ENCODE measurements around the gene EIF3B. TPM values are rescaled to one million over a fixed set of nuclear protein-coding genes. Genes with fewer than 3 reads are reported as not detected.
"Not testable (repeated sequence)": the region's sequence is repeated elsewhere in the genome, so short reads cannot be mapped to it uniquely, and the experiment has no call there.

The EIF3B gene
- polyA plus RNA-seq, 1 experiment = 92.7 TPM

DNA sequence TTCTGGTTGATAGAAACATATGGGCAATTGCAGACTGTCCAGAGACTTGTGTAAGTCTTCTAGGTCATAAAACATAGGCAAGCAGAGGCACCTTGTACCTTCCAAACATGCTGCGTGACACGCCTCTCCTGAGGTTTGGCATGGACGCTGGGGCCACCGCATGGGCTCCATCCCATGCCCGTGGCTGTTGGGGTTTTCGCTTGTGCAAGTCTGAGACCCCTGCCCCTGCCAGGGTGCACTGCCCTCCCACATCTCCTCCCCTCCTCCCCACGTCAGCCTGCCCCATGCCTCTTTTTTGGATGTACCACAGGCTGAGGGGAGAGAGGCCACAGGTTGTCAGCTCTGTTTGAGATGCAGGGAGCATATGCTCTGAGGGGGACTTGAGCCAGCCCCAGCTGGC, 19.0 kb downstream of the EIF3B start:
- POLR2A ChIA-PET = no interaction called here
- Histone ChIP-seq H3K36me3 (ENCODE audit: control insufficient read depth, insufficient read depth, low read length) (peaks cover 50% of the 10 kb centered on the region), H3K27me3 (ENCODE audit: control insufficient read depth, insufficient read depth, low read length) (no peaks in the 10 kb centered on the region), H3K4me3 (ENCODE audit: low read depth, low read length) (no peak overlapping the region)
- TF ChIP-seq, protein P1, sequence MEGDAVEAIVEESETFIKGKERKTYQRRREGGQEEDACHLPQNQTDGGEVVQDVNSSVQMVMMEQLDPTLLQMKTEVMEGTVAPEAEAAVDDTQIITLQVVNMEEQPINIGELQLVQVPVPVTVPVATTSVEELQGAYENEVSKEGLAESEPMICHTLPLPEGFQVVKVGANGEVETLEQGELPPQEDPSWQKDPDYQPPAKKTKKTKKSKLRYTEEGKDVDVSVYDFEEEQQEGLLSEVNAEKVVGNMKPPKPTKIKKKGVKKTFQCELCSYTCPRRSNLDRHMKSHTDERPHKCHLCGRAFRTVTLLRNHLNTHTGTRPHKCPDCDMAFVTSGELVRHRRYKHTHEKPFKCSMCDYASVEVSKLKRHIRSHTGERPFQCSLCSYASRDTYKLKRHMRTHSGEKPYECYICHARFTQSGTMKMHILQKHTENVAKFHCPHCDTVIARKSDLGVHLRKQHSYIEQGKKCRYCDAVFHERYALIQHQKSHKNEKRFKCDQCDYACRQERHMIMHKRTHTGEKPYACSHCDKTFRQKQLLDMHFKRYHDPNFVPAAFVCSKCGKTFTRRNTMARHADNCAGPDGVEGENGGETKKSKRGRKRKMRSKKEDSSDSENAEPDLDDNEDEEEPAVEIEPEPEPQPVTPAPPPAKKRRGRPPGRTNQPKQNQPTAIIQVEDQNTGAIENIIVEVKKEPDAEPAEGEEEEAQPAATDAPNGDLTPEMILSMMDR (IDR thresholded peaks at IDR 0.05; ENCODE audit: insufficient read depth, low read depth, low read length) = no peak
- no peak for DNase-seq (ENCODE audit: low read depth)
- CTCF ChIA-PET = interaction anchor here (1.2 kb wide), 1 partner anchor 26 kb away, joined by 3 read pairs; no protein-coding TSS in a partner anchor

DNA sequence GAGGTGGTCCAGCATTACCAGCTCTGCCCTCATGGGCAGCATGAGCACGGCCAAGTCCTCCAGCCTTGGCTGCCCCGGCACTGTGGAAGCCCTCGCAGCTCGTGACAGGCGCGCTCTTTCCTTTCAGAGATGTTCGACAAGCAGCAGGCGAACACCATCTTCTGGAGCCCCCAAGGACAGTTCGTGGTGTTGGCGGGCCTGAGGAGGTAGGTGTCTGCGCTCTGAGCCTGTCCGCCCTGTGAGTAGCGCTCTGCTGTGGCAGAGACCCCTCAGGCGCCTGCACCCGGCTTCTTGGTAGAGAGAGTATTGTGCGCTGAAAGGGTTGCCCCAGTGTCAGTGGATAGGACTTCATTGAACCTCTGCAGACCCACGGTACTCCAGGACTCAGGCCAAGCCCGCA, 19.8 kb downstream of the EIF3B start:
- H3K27me3 ChIP-seq (ENCODE audit: control insufficient read depth, insufficient read depth, low read length) = no peaks in the 10 kb centered on the region
- CTCF ChIA-PET = interaction anchor here (1.2 kb wide), 1 partner anchor 26 kb away, joined by 3 read pairs; no protein-coding TSS in a partner anchor
- H3K36me3 ChIP-seq (ENCODE audit: control insufficient read depth, insufficient read depth, low read length) = peaks cover 50% of the 10 kb centered on the region
- no peak for DNase-seq (ENCODE audit: low read depth)
- POLR2A ChIA-PET = no interaction called here
- TF ChIP-seq, protein P1 (IDR thresholded peaks at IDR 0.05; ENCODE audit: insufficient read depth, low read depth, low read length) = no peak
- H3K4me3 ChIP-seq (ENCODE audit: low read depth, low read length) = no peak overlapping the region

DNA sequence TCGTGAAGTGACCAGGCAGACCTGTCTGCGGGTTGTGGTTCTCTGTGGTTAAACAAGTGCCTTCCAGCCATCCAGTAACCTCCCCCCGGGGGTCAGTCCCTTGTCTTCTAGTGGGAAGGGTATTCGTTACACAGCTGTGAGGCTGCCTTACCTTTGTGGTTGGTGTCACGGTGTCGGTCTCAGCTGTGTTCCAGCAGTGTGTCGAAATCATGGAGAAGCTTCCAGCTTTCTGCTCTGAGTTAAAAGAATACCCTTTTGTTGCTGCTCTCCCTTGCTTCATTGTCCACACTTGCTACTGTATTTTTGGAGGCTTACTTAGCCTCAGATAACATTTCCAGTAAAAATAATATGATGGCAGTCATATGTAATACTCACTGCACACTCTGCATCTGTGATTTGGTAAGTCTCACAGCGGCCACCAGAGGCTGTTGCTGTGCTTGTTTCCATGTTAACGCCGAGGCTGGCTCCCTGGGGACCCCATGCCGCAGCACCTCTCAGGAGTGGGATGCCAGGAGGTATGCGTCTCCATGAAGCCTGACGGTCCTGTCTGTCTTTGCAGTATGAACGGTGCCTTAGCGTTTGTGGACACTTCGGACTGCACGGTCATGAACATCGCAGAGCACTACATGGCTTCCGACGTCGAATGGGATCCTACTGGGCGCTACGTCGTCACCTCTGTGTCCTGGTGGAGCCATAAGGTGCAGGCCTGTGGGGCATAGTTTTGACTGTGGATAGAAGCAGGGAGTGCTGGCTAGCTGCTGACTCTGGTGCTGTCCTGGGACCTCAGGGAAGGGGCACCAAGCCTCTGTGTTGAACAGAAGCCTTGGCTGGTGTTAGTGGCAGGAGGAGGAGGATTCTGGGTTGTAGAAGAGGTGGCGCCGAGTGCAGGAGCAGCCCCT, 20.5 kb downstream of the EIF3B start:
- CTCF ChIA-PET = interaction anchor here (1.2 kb wide), 2 partner anchors 10 to 27 kb away, joined by 3 to 4 read pairs; no protein-coding TSS in a partner anchor
- Histone ChIP-seq H3K36me3 (ENCODE audit: control insufficient read depth, insufficient read depth, low read length) (peaks cover 55% of the 10 kb centered on the region), H3K27me3 (ENCODE audit: control insufficient read depth, insufficient read depth, low read length) (no peaks in the 10 kb centered on the region), H3K4me3 (ENCODE audit: low read depth, low read length) (no peak overlapping the region)
- POLR2A ChIA-PET = no interaction called here
- no peak for DNase-seq (ENCODE audit: low read depth)
- TF ChIP-seq, protein P1 (IDR thresholded peaks at IDR 0.05; ENCODE audit: insufficient read depth, low read depth, low read length) = no peak

DNA sequence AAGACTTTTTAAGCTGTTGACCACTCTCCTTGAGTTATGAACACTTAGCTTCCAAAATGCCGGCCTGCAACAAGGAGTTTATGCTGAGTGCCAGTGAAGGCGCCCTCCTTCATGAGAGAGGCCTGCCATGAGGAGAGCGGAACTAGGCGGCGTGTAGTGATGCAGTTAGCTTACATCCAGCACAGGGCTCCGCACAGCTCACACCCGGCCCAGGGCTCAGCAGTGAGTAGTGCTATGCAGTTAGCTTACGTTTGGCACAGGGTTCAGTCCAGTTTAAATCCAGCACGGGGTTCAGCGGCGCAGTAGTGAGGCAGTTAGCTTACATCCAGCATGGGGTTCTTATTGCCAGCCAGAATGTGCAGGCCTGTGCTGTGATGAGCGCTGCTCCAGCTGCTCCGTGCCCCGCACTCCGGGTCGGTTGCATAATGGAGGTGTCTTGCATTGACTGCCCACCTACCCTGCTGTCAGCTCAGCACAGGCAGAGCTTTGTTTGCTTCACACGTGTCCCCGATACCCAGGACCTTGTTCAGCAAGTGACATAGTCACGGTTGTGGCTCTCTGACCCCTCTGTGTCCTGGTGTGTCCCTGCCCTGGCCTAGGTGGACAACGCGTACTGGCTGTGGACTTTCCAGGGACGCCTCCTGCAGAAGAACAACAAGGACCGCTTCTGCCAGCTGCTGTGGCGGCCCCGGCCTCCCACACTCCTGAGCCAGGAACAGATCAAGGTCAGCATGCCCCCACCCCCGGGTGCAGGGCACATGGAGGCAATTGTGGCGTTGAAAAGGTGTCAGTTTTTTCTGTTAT, 21.9 kb downstream of the EIF3B start:
- TF ChIP-seq, protein P1 (IDR thresholded peaks at IDR 0.05; ENCODE audit: insufficient read depth, low read depth, low read length) = no peak
- Histone ChIP-seq H3K27me3 (ENCODE audit: control insufficient read depth, insufficient read depth, low read length) (no peaks in the 10 kb centered on the region), H3K4me3 (ENCODE audit: low read depth, low read length) (no peak overlapping the region), H3K36me3 (ENCODE audit: control insufficient read depth, insufficient read depth, low read length) (peaks cover 59% of the 10 kb centered on the region)
- ChIA-PET CTCF (interaction anchor here (0.9 to 1.2 kb wide), 3 partner anchors 8 to 13 kb away, joined by 3 to 4 read pairs (median 3); no protein-coding TSS in a partner anchor), POLR2A (interaction anchor here (0.6 kb wide), 1 partner anchor 8 kb away, joined by 4 read pairs; no protein-coding TSS in a partner anchor)
- no peak for DNase-seq (ENCODE audit: low read depth)

DNA sequence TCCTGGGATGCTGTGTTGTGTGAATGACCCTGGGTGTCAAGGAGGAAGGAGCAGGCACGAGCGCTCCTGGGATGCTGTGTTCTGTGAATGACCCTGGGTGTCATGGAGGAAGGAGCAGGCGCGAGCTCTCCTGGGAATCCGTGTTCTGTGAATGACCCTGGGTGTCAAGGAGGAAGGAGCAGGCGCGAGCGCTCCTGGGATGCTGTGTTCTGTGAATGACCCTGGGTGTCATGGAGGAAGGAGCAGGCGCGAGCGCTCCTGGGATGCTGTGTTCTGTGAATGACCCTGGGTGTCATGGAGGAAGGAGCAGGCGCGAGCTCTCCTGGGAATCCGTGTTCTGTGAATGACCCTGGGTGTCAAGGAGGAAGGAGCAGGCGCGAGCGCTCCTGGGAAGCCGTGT, 22.9 kb downstream of the EIF3B start:
- CTCF ChIA-PET; DNase-seq (ENCODE audit: low read depth); H3K27me3 ChIP-seq (ENCODE audit: control insufficient read depth, insufficient read depth, low read length); POLR2A ChIA-PET; H3K4me3 ChIP-seq (ENCODE audit: low read depth, low read length): not testable (repeated sequence)
- H3K36me3 ChIP-seq (ENCODE audit: control insufficient read depth, insufficient read depth, low read length) = peaks cover 61% of the 10 kb centered on the region

DNA sequence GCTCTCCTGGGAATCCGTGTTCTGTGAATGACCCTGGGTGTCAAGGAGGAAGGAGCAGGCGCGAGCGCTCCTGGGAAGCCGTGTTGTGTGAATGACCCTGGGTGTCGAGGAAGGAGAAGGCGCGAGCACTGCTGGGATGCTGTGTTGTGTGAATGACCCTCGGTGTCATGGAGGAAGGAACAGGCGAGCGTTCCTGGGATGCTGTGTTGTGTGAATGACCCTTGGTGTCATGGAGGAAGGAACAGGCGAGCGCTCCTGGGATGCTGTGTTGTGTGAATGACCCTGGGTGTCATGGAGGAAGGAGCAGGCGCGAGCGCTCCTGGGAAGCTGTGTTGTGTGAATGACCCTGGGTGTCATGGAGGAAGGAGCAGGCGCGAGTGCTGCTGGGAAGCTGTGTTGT, 23.5 kb downstream of the EIF3B start:
- peaks cover 58% of the 10 kb centered on the region for H3K36me3 ChIP-seq (ENCODE audit: control insufficient read depth, insufficient read depth, low read length)
- CTCF ChIA-PET; DNase-seq (ENCODE audit: low read depth); POLR2A ChIA-PET; H3K4me3 ChIP-seq (ENCODE audit: low read depth, low read length); H3K27me3 ChIP-seq (ENCODE audit: control insufficient read depth, insufficient read depth, low read length): not testable (repeated sequence)
